PC-9 (cell line): ENCODE results near the gene CTIF.

Experiments used
- CTCF ChIP-seq: fragments of 200-600 bp; sonication (generic); conservative IDR thresholded peaks from 2 replicates; pipeline ENCODE4 v1.6.1; 2017; ENCODE audit warnings: mixed run types, antibody characterized with exemption, mild to moderate bottlenecking, moderate library complexity
- EZH2 ChIP-seq: fragments of 200-600 bp; sonication (generic); IDR thresholded peaks from 2 replicates; pipeline ENCODE4 v1.8.0; 2017; ENCODE audit warnings: antibody characterized with exemption, low read depth

GRCh38 chr18:48576457-48576771, 37.6 kb downstream of the CTIF start:
- TF ChIP-seq CTCF = no peak
- TF ChIP-seq EZH2 = no peak
